OCI-LY3 (cell line): Measurements from ENCODE around the gene MAP4K3.

Experiments
- CTCF ChIP-seq: fragments of 200-600, 300-600 bp; sonication (generic); IDR thresholded peaks from 2 replicates; pipeline ENCODE4 v1.5.1; 2014; ENCODE audit warnings: antibody characterized with exemption, low read length, low read depth
- EZH2phosphoT487 ChIP-seq: fragments of 200-600 bp; shearing (Covaris generic); IDR thresholded peaks from 2 replicates; pipeline ENCODE4 v1.6.1; 2018; ENCODE audit warnings: antibody characterized with exemption, mixed run types, low read depth

GRCh38 chr2:39375917-39376316 lies 61.2 kb downstream of the MAP4K3 start:
- TF ChIP-seq CTCF, result no peak
- no peak for TF ChIP-seq EZH2phosphoT487
